ENCODE data around the gene ZNF276.

DNA sequence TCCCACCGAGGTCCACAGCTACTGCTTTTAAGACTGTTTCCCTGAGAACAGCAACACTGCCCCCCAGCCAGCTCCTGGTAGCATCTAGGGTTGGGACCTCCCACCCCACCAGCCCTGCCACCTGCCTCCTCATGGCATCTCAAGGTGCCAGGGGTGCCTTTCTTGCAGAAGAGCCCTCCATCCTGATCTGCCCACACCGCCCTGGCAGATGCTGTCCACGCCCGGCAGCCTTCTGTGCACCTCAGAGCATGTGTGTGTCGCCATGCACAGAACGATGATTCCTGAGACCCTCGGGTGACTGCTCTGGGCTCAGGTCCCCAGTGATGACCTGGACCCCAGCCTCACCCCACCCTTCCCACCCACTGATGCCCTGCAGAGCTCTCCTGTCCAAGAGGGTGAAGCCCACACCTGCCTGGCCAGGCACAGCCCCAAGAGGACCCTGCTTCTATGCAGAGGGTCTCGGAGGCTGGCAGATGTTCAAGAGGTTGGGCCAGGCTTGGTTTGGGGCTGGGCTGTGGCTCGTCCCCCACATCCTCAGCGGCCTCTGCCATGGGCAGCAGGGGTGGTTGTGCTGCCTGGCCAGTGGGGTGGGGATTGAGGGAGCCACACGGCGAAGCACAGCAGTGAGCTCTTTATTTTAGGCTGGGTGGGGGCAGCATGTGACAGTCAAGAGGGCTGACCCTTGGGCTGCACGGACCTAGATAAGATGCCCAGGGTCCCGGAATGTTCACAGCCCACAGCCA is 14.6 kb upstream of the ZNF276 start:
- TF ChIP-seq, protein P1, sequence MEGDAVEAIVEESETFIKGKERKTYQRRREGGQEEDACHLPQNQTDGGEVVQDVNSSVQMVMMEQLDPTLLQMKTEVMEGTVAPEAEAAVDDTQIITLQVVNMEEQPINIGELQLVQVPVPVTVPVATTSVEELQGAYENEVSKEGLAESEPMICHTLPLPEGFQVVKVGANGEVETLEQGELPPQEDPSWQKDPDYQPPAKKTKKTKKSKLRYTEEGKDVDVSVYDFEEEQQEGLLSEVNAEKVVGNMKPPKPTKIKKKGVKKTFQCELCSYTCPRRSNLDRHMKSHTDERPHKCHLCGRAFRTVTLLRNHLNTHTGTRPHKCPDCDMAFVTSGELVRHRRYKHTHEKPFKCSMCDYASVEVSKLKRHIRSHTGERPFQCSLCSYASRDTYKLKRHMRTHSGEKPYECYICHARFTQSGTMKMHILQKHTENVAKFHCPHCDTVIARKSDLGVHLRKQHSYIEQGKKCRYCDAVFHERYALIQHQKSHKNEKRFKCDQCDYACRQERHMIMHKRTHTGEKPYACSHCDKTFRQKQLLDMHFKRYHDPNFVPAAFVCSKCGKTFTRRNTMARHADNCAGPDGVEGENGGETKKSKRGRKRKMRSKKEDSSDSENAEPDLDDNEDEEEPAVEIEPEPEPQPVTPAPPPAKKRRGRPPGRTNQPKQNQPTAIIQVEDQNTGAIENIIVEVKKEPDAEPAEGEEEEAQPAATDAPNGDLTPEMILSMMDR (IDR thresholded peaks at IDR 0.05) = no peak
- TF ChIP-seq EP300 (IDR thresholded peaks at IDR 0.05) = no peak
- no peak for TF ChIP-seq POLR2A (IDR thresholded peaks at IDR 0.05)
